GM23248 (cell line): Measurements from ENCODE around the gene ATRAID. TPM values are rescaled to one million over a fixed set of nuclear protein-coding genes. Genes with fewer than 3 reads are reported as not detected.

Experiments
- DNase-seq: peaks from one replicate; pipeline ENCODE4 v3.0.0-alpha.2; 2015
- H2AFZ ChIP-seq: fragments of 200-600 bp; sonication (generic); 2 replicates; pipeline ENCODE4 v1.6.1; 2016; ENCODE audit warnings: antibody characterized with exemption
- H3F3A ChIP-seq: fragments of 200-600 bp; sonication (generic); 2 replicates; pipeline ENCODE4 v1.6.1; 2016; ENCODE audit warnings: mild to moderate bottlenecking, antibody characterized with exemption, mixed run types; ENCODE audit not compliant: insufficient read depth
- H3K27ac ChIP-seq: fragments of 200-600 bp; sonication (generic); 2 replicates; pipeline ENCODE4 v1.5.1; 2016; ENCODE audit warnings: mild to moderate bottlenecking
- H3K27me3 ChIP-seq: fragments of 200-600 bp; sonication (generic); replicated peaks from 2 replicates; pipeline ENCODE4 v1.6.1; 2016; ENCODE audit warnings: mild to moderate bottlenecking; ENCODE audit not compliant: insufficient read depth
- H3K36me3 ChIP-seq: fragments of 200-600 bp; sonication (generic); 2 replicates; pipeline ENCODE4 v1.6.1; 2016; ENCODE audit warnings: low read depth, mild to moderate bottlenecking
- H3K4me1 ChIP-seq: fragments of 200-600 bp; sonication (generic); 2 replicates; pipeline ENCODE4 v1.6.1; 2016; ENCODE audit warnings: mild to moderate bottlenecking; ENCODE audit not compliant: insufficient read depth
- H3K4me2 ChIP-seq: fragments of 200-600 bp; sonication (generic); one replicate; pipeline ENCODE4 v1.6.1; 2016; ENCODE audit warnings: mild to moderate bottlenecking; ENCODE audit not compliant: unreplicated experiment
- H3K4me3 ChIP-seq: fragments of 200-600 bp; sonication (generic); 2 replicates; pipeline ENCODE4 v1.5.1; 2016; ENCODE audit warnings: mild to moderate bottlenecking
- H3K79me2 ChIP-seq: fragments of 200-600 bp; sonication (generic); 2 replicates; pipeline ENCODE4 v1.6.1; 2016; ENCODE audit warnings: mild to moderate bottlenecking; ENCODE audit not compliant: insufficient read depth
- H3K9ac ChIP-seq: fragments of 200-600 bp; sonication (generic); 2 replicates; pipeline ENCODE4 v1.6.1; 2016; ENCODE audit warnings: mild to moderate bottlenecking
- H3K9me2 ChIP-seq: fragments of 200-600 bp; sonication (generic); 2 replicates; pipeline ENCODE4 v1.6.1; 2016; ENCODE audit warnings: mixed run types, mild to moderate bottlenecking, moderate library complexity; ENCODE audit not compliant: insufficient read depth
- H3K9me3 ChIP-seq: fragments of 200-600 bp; sonication (generic); one replicate; pipeline ENCODE4 v1.6.1; 2017; ENCODE audit warnings: low read depth
- H4K20me1 ChIP-seq: fragments of 200-600 bp; sonication (generic); 2 replicates; pipeline ENCODE4 v1.6.0; 2016; ENCODE audit not compliant: insufficient read depth
- EZH2 ChIP-seq: fragments of 200-600 bp; sonication (generic); IDR thresholded peaks from 2 replicates; pipeline ENCODE4 v1.6.1; 2018; ENCODE audit warnings: antibody characterized with exemption, mild to moderate bottlenecking; ENCODE audit not compliant: insufficient read depth, poor library complexity, severe bottlenecking
- EZH2phosphoT487 ChIP-seq: fragments of 200-600 bp; sonication (generic); IDR thresholded peaks from 2 replicates; pipeline ENCODE4 v1.6.1; 2018; ENCODE audit warnings: antibody characterized with exemption, moderate library complexity, mild to moderate bottlenecking, low read depth; ENCODE audit not compliant: insufficient read depth
- WGBS, 2 experiments: methylation state at CpG; one replicate each; pipeline ENCODE4 v1.1.6; 2015 to 2017; ENCODE audit warnings: low lambda C conversion rate in 2 of 2, low coverage in 1 of 2; ENCODE audit errors: missing lambda C conversion rate in 2 of 2; 5-methylcytosine and 5-hydroxymethylcytosine counted together
- in situ Hi-C: fragments of 300-500 bp; cut with MboI; formaldehyde crosslinking; loops from 2 replicates; pipeline ENCODE4 v1.15.0; 2020
- polyA plus RNA-seq: library from polyadenylated mRNA; unstranded; fragments of >200 nt; fragmentation: Nextera tagmentation; extraction: Ambion mirVana; gene quantifications from 2 replicates; pipeline ENCODE4 v1.2.1, GENCODE V29; 2016
- total RNA-seq: library from RNA; depleted of rRNA; stranded (reverse); fragments of >200 nt; shearing (Covaris generic); gene quantifications from 2 replicates; pipeline ENCODE4 v1.2.3, GENCODE V29; 2014

The ATRAID gene
- total and polyA plus RNA-seq, 2 experiments from 2014 or later, result 214 to 304 TPM

- Histone ChIP-seq H3K4me3 (no peak overlapping the region), H3K9ac (no peak overlapping the region), H3K79me2 (no peaks in the 10 kb centered on the region), H3K9me3 (no peaks in the 10 kb centered on the region), H3K27me3 (no peaks in the 10 kb centered on the region; the same call in 1 of the 2 replicates), H2AFZ (no peak overlapping the region), H3K4me1 (peaks cover 10% of the 10 kb centered on the region), H4K20me1 (no peaks in the 10 kb centered on the region), H3K27ac (no peak overlapping the region), H3K4me2 (no peak overlapping the region), H3F3A (peaks cover 7% of the 10 kb centered on the region; the same call in 1 of the 2 replicates), H3K9me2 (no peaks in the 10 kb centered on the region), H3K36me3 (no peaks in the 10 kb centered on the region)
- no peak for TF ChIP-seq EZH2phosphoT487
- TF ChIP-seq EZH2, result no peak
- DNase-seq, result no peak
- 70 to 71% methylated on average over 13 of the region's 13 CpGs for whole genome bisulfite sequencing, 2 experiments
- in situ Hi-C loops, result no loop called here
Observed at GRCh38 chr2:27251766-27252165, 39.9 kb downstream of the ATRAID start.

- Histone ChIP-seq H3K4me1 (peaks cover 10% of the 10 kb centered on the region), H3K27ac (no peak overlapping the region), H3K36me3 (no peaks in the 10 kb centered on the region), H4K20me1 (no peaks in the 10 kb centered on the region), H2AFZ (no peak overlapping the region), H3K9me3 (no peaks in the 10 kb centered on the region), H3K4me3 (no peak overlapping the region), H3K9ac (no peak overlapping the region), H3K9me2 (no peaks in the 10 kb centered on the region), H3K27me3 (peaks cover 9% of the 10 kb centered on the region), H3K4me2 (no peak overlapping the region), H3K79me2 (no peaks in the 10 kb centered on the region), H3F3A (peaks cover 7% of the 10 kb centered on the region; the same call in 1 of the 2 replicates)
- DNase-seq, result no peak
- in situ Hi-C loops, result no loop called here
- 49 to 51% methylated on average over 13 of the region's 13 CpGs for WGBS, 2 experiments
- TF ChIP-seq EZH2 (no peak), EZH2phosphoT487 (no peak)
Observed at GRCh38 chr2:27255187-27255586, 43.3 kb downstream of the ATRAID start.

- WGBS, 2 experiments, result 25 to 31% methylated on average over 1 of the region's 1 CpG
- H3K27me3 ChIP-seq, result peaks cover 13% of the 10 kb centered on the region
- H3K4me1 ChIP-seq, result peaks cover 10% of the 10 kb centered on the region
- no peak overlapping the region for H3K9ac ChIP-seq
- H3K4me3 ChIP-seq, result no peak overlapping the region
- H3K4me2 ChIP-seq, result no peak overlapping the region
- H4K20me1 ChIP-seq, result no peaks in the 10 kb centered on the region
- H3K9me3 ChIP-seq, result no peaks in the 10 kb centered on the region
- TF ChIP-seq EZH2 (no peak), EZH2phosphoT487 (no peak)
- peak; percentile 83 for DNase-seq
- no peaks in the 10 kb centered on the region for H3K36me3 ChIP-seq
- H3F3A ChIP-seq, result peaks cover 7% of the 10 kb centered on the region; the same call in 1 of the 2 replicates
- no peak overlapping the region for H2AFZ ChIP-seq
- no peaks in the 10 kb centered on the region for H3K9me2 ChIP-seq
- H3K79me2 ChIP-seq, result no peaks in the 10 kb centered on the region
- in situ Hi-C loops, result no loop called here
- H3K27ac ChIP-seq, result no peak overlapping the region
Observed at GRCh38 chr2:27255660-27256059, 43.8 kb downstream of the ATRAID start.

GRCh38 chr2:27256855-27257454, 45.1 kb downstream of the ATRAID start:
- Histone ChIP-seq H3K4me2 (no peak overlapping the region), H3K27me3 (peaks cover 26% of the 10 kb centered on the region), H3K4me1 (peaks cover 10% of the 10 kb centered on the region), H3K79me2 (no peaks in the 10 kb centered on the region), H3K9ac (no peak overlapping the region), H3K4me3 (no peak overlapping the region), H4K20me1 (no peaks in the 10 kb centered on the region), H3K9me2 (no peaks in the 10 kb centered on the region), H2AFZ (no peak overlapping the region), H3K9me3 (no peaks in the 10 kb centered on the region), H3K27ac (no peak overlapping the region), H3K36me3 (no peaks in the 10 kb centered on the region), H3F3A (peaks cover 7% of the 10 kb centered on the region; the same call in 1 of the 2 replicates)
- in situ Hi-C loops, result no loop called here
- no peak for DNase-seq
- WGBS, 2 experiments, result 80 to 83% methylated on average over 7 of the region's 7 CpGs
- TF ChIP-seq EZH2phosphoT487 (no peak), EZH2 (no peak)
